GM18873 (cell line): ENCODE measurements around the gene GABRR2.
"Not testable (repeated sequence)": the region's sequence is repeated elsewhere in the genome, so short reads cannot be mapped to it uniquely, and the experiment has no call there.

Source experiments
- ATAC-seq: cut with Tn5 transposase; IDR thresholded peaks from one replicate; pipeline ENCODE4 v1.9.1; 2021; ENCODE audit warnings: mild to moderate bottlenecking, moderate library complexity, moderate number of reproducible peaks; ENCODE audit not compliant: unreplicated experiment, low FRiP score

GABRR2 gene

GRCh38 chr6:89264296-89264695 is 50.8 kb downstream of the GABRR2 start:
- no peak for ATAC-seq

- ATAC-seq, result no peak
These were observed 54.3 kb downstream of the GABRR2 start for GRCh38 chr6:89260832-89261231.

- no peak for ATAC-seq
These were observed 54.8 kb downstream of the GABRR2 start for GRCh38 chr6:89260310-89260709.

DNA sequence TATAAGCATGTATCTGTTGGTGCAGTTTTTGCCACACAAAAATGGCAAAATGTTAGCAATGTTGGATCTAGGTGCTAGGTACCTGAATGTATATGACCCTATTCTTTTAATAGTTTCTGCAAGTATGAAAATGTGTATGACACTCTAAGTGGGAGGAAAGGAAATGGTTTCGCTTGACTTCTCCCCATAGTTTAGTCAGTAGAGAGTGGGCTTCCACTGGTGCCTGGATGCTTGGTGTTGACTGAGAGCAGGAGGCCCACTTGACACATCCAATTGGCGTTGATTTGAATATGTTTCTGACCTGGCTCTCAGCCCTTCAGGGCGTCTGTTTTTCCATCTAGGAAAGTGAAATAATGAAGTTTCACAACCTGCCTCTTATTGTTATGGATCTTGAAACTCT is 56.2 kb downstream of the GABRR2 start:
- peak; percentile 50 for ATAC-seq

- ATAC-seq, result no peak
These were observed 57.3 kb downstream of the GABRR2 start for GRCh38 chr6:89257781-89258180.

DNA sequence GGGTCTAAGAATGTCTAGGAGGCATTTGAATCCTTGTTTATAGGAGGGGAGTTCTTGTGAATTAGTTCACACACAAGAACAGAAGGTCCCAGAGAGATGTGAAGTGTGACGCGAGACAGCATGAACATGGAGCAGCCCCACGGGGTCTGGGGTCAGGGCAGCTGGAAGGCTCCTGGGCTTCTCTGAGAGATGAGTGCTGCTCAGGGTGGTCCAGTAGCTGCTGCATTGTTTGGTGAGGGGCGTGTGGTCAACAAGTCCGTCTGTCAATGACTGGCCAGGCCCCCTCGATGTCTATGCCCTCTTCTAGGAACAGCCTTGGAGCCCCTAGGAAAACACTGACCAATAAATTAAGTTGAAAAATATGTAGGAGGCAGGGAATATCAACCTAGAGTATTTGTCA is 57.8 kb downstream of the GABRR2 start:
- ATAC-seq, result no peak

DNA sequence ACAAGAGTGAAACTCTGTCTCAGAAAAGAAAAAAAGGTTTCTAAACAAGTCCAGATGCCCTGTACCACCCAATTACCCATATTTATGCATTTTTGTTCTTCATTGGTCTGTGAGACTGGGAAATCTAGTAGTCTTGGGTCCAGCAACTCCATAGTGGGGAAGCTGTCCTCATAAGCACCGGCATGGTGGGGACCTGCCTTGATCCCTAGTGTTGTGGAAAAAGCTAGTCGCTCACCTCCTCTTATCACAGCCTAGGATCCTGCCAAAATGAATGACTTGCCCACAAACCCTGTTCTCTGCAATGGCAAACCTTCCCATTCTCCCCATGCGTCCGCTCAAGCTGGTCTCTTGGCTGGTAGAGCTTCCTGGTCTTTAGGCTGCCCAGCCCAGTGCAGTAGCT is 59.7 kb downstream of the GABRR2 start:
- no peak for ATAC-seq

- no peak for ATAC-seq
These were observed 60.5 kb downstream of the GABRR2 start for GRCh38 chr6:89254569-89254968.

DNA sequence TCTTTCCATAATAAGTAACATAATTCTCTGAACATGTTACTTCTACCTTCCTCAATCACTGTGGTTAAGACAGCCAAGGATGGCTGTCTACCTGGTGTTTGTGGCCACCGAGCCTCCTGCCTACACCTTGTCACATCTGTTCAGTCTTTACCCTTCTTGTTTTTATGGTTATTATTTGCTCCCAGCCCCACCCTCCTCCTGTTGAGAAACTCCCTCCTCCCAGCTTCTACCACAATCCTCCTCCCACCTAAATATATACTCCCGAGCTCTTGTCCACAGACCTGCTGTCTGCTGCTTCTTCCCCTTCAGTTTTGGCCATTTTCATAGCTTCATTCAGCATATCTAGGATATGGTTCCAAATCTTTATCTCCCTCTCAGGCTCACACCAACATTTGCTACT is 62.2 kb downstream of the GABRR2 start:
- no peak for ATAC-seq

GRCh38 chr6:89251976-89252375 is 63.1 kb downstream of the GABRR2 start:
- ATAC-seq, result no peak

DNA sequence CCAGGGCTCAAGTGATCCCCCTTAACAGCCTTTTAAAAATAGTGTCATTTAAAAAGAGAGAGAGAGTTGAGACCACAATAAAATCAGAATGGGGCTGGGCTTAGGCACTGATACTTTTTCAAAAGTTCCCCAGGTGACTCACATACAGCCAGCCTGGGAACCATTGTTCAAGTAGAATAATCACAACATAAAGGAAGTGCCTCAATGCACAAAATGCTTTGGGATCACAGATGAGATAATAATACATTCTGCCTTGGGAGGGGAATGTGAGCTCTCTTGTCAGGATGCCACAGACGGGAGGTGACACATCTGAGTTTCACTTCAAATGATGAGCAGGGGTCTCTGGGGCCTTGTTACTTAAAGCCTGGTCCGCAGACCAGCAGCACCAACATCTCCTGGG is 63.9 kb downstream of the GABRR2 start:
- no peak for ATAC-seq

DNA sequence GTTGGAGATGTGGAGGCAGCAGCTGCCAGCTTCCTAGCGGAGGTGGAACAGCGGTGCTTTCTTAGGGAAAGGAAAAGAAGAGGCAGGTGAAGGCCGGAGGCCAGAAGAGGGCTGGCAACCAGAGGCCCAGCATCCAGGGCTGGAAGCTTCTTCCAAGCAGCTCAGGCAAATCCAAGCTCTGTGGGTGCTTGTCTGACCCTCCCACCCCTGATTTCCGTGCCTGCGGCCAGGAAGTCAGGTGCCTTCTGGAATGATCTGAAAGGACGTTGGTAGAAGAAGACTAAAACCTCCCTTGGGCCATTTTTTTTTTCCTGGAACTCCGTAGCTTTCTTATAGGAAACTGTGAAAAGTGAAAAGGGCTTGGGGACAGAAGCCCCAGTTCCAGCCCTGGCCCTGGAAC is 64.9 kb downstream of the GABRR2 start:
- no peak for ATAC-seq

DNA sequence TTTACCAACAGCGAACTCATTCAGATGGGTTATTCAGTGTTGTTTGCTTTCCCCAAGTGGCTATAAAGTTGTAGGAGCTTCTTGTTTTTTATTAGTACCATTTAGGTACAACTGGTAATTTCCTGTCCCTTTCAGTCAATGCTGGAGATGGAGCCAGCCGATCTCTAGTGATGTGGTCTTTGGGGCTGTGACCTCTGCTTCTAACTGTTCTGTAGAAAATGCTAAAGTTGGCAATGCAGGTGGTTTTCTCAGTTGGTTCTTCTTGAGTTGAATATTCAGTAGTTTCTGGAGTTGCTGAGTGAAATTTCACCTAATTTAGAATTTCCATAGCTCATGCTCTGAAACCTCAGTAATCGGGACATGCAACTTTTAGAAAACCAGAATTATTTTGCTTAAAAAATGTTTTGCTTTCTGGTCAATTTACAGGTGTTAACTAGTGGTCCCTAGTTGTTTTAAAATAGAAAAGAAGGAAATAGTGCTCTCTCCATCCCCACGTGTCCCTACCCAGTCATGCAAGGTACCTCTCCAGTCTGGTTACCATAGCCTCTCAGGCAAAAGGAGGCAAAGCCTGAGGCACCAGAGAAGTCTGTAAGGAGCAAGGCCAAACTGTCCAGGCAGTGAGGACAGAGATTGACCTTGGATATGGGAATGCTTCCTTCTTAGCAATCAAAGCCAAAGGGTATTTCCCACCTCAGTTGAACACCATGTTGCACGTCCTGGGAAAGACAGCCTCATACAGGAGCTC is 70.7 kb downstream of the GABRR2 start:
- peak; percentile 51 for ATAC-seq

DNA sequence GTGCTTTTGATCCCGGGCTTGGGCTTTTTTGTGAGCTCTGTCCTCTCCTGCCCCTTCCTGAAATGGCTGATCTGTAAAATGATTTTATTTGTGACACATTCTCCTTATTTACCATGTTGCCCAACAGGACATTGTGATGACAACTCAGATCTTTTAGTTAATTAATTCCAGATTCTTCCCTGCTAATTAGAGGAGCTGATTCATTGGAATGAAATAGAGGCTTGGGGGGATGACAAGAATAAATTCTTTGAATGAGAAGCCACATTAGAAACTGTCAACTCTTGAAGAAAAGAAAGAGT is 71.8 kb downstream of the GABRR2 start:
- no peak for ATAC-seq

DNA sequence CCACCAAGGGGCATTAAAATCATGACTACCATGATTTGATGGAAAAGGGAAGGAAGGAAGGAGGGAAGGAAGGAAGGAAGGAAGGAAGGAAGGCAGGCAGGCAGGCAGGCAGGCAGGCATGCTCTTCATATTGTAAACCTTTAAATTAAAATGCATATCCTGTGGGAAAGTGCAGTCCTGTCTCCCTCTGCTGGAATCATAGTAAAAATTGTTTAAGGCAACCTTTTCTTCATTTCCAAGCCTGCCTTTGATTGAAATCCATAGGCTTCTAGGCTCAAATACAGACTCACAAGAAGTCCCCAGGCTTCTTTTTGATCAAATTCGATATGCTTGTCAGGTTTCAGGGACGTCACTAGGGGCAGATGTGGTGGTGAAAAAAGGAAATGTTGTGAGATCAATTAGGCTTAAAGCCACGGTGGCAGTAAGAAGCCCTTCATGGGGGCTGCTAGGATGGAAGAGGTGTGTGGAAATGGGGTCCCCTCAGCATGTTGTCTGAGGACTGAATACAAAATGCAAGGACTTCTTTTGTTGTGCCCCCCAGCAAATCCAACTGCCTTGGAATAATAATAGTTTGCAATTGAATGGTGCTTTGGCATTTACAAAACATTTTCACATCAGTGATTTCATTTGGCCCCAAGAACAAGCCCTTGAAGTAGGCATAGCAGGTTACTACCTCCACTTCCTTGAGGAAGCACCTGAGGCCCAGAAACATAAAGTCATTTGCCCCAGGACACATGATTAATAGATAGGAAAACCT is 72.3 kb downstream of the GABRR2 start:
- ATAC-seq, result no peak

- ATAC-seq, result no peak
These were observed 75.8 kb downstream of the GABRR2 start for GRCh38 chr6:89239338-89239737.

GRCh38 chr6:89237158-89237557 is 77.9 kb downstream of the GABRR2 start:
- no peak for ATAC-seq

- not testable (repeated sequence) for ATAC-seq
These were observed 81.5 kb downstream of the GABRR2 start for GRCh38 chr6:89233605-89234004.

DNA sequence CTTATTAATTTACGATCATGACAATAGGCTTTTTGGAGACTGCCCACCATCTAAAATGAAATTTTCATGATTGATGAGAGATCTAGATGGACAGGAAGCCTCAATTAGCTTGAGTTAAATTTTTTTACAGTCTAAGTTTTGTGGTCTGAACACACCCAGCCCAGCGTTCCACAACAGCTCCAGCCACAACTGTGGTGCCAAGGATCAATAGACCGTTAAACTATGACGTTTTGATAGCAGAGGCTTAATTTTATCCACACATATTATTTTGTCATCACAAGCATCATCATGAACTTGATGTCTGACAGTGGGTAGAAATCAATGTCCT is 92.4 kb downstream of the GABRR2 start:
- ATAC-seq, result no peak

- ATAC-seq, result no peak
These were observed 93.0 kb downstream of the GABRR2 start for GRCh38 chr6:89221971-89222711.

- ATAC-seq, result no peak
These were observed 94.0 kb downstream of the GABRR2 start for GRCh38 chr6:89221129-89221528.
